ENCODE measurements around the gene HLF. TPM values are rescaled to one million over a fixed set of nuclear protein-coding genes. Genes with fewer than 3 reads are reported as not detected.

Gene HLF
- total and polyA plus RNA-seq, 2 experiments from 2014 or later, result 0.28 TPM; not detected in 1

DNA sequence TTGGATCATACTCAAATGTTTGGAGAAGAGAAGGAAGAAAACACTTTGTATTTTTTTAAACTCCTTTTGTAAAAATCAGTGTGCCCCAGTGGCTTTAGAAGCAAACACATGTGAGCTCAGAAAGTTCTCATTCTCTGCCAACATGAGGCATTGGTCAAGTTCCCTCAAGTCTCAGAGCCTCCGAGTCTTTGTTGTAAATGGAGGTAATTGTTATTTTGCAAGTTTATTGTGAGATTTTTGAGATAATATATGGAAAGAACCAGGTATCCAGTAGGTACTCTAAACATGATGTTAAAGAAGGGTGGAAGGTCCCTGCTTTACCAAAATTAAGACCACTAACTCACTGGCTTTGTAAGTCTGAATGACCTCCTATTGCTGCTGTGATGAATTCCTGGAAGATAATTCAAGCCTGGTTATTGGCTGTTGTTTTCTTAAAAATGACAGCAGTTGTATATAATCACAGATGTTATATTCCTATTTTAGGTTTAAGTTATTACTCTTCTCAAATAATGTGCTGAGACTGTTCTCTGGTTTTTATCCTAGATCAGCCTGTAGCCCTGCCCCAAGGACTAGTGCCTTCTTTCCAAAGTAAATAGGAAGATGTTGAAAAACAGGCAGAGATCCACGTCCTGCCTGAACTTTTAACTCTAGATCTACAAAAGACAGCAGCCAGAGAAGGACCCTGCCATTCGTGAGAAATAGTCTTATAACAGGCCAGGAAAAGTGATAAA lies 2.4 kb downstream of the HLF start:
- H3K36me3 ChIP-seq (ENCODE audit: insufficient read depth), result no peaks in the 10 kb centered on the region
- Mint-ChIP-seq H3K27me3 (ENCODE audit: insufficient read depth, low read depth, poor library complexity) (peaks cover 43% of the 10 kb centered on the region), H3K27ac (no peak overlapping the region), H3K4me1 (peaks cover 12% of the 10 kb centered on the region; the same call in 2 of the 3 replicates), H3K4me3 (no peak overlapping the region), H3K36me3 (ENCODE audit: low read depth) (no peaks in the 10 kb centered on the region), H3K9me3 (no peaks in the 10 kb centered on the region)
- H3K9me2 ChIP-seq (ENCODE audit: insufficient read depth), result no peaks in the 10 kb centered on the region
- H4K20me1 ChIP-seq (replicated peaks; ENCODE audit: insufficient read depth), result no peaks in the 10 kb centered on the region
- H3K4me1 ChIP-seq (ENCODE audit: insufficient read depth), result peaks cover 12% of the 10 kb centered on the region; the same call in 1 of the 2 replicates
- no peak overlapping the region for H3K4me2 ChIP-seq
- DNase-seq (ENCODE audit: low spot score) (no peak), ATAC-seq (no peak)
- TF ChIP-seq EZH2phosphoT487 (IDR thresholded peaks at IDR 0.05; ENCODE audit: unreplicated experiment) (no peak), REST (IDR thresholded peaks at IDR 0.05; ENCODE audit: unreplicated experiment) (no peak), JUNB (IDR thresholded peaks at IDR 0.05; ENCODE audit: unreplicated experiment) (no peak), STAT1 (IDR thresholded peaks at IDR 0.05; ENCODE audit: unreplicated experiment) (no peak), EZH2 (IDR thresholded peaks at IDR 0.05; ENCODE audit: low read depth, unreplicated experiment) (no peak), ZNF331 (CRISPR knock-in tag; IDR thresholded peaks at IDR 0.05; ENCODE audit: low read depth) (no peak), POLR2AphosphoS5 (IDR thresholded peaks at IDR 0.05; ENCODE audit: low read depth) (no peak), CTCF (conservative IDR thresholded peaks at IDR 0.05; ENCODE audit: low read depth in 2 of 2) (no peak), ZNF114 (CRISPR knock-in tag; IDR thresholded peaks at IDR 0.05) (no peak), CREB1 (CRISPR knock-in tag; IDR thresholded peaks at IDR 0.05; ENCODE audit: low read depth) (no peak), NANOG (IDR thresholded peaks at IDR 0.05; ENCODE audit: borderline replicate concordance) (no peak)
- TF ChIP-seq, protein P1, sequence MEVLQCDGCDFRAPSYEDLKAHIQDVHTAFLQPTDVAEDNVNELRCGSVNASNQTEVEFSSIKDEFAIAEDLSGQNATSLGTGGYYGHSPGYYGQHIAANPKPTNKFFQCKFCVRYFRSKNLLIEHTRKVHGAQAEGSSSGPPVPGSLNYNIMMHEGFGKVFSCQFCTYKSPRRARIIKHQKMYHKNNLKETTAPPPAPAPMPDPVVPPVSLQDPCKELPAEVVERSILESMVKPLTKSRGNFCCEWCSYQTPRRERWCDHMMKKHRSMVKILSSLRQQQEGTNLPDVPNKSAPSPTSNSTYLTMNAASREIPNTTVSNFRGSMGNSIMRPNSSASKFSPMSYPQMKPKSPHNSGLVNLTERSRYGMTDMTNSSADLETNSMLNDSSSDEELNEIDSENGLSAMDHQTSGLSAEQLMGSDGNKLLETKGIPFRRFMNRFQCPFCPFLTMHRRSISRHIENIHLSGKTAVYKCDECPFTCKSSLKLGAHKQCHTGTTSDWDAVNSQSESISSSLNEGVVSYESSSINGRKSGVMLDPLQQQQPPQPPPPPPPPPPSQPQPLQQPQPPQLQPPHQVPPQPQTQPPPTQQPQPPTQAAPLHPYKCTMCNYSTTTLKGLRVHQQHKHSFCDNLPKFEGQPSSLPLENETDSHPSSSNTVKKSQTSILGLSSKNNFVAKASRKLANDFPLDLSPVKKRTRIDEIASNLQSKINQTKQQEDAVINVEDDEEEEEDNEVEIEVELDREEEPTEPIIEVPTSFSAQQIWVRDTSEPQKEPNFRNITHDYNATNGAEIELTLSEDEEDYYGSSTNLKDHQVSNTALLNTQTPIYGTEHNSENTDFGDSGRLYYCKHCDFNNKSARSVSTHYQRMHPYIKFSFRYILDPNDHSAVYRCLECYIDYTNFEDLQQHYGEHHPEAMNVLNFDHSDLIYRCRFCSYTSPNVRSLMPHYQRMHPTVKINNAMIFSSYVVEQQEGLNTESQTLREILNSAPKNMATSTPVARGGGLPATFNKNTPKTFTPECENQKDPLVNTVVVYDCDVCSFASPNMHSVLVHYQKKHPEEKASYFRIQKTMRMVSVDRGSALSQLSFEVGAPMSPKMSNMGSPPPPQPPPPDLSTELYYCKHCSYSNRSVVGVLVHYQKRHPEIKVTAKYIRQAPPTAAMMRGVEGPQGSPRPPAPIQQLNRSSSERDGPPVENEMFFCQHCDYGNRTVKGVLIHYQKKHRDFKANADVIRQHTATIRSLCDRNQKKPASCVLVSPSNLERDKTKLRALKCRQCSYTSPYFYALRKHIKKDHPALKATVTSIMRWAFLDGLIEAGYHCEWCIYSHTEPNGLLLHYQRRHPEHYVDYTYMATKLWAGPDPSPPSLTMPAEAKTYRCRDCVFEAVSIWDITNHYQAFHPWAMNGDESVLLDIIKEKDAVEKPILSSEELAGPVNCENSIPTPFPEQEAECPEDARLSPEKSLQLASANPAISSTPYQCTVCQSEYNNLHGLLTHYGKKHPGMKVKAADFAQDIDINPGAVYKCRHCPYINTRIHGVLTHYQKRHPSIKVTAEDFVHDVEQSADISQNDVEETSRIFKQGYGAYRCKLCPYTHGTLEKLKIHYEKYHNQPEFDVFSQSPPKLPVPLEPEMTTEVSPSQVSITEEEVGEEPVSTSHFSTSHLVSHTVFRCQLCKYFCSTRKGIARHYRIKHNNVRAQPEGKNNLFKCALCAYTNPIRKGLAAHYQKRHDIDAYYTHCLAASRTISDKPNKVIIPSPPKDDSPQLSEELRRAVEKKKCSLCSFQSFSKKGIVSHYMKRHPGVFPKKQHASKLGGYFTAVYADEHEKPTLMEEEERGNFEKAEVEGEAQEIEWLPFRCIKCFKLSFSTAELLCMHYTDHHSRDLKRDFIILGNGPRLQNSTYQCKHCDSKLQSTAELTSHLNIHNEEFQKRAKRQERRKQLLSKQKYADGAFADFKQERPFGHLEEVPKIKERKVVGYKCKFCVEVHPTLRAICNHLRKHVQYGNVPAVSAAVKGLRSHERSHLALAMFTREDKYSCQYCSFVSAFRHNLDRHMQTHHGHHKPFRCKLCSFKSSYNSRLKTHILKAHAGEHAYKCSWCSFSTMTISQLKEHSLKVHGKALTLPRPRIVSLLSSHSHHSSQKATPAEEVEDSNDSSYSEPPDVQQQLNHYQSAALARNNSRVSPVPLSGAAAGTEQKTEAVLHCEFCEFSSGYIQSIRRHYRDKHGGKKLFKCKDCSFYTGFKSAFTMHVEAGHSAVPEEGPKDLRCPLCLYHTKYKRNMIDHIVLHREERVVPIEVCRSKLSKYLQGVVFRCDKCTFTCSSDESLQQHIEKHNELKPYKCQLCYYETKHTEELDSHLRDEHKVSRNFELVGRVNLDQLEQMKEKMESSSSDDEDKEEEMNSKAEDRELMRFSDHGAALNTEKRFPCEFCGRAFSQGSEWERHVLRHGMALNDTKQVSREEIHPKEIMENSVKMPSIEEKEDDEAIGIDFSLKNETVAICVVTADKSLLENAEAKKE (CRISPR knock-in tag; IDR thresholded peaks at IDR 0.05), result no peak
- TF ChIP-seq, protein P2, sequence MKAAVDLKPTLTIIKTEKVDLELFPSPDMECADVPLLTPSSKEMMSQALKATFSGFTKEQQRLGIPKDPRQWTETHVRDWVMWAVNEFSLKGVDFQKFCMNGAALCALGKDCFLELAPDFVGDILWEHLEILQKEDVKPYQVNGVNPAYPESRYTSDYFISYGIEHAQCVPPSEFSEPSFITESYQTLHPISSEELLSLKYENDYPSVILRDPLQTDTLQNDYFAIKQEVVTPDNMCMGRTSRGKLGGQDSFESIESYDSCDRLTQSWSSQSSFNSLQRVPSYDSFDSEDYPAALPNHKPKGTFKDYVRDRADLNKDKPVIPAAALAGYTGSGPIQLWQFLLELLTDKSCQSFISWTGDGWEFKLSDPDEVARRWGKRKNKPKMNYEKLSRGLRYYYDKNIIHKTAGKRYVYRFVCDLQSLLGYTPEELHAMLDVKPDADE (IDR thresholded peaks at IDR 0.05), result no peak
- H2AFZ ChIP-seq, result no peak overlapping the region
- no peak overlapping the region for H3K27ac ChIP-seq (ENCODE audit: low read depth)
- no peak overlapping the region for H3K4me3 ChIP-seq
- 0 out of 2 replicates have a peak, but pooled peaks cover 4% of the 10 kb centered on the region for H3F3A ChIP-seq (replicated peaks; ENCODE audit: low read depth)
- H3K27me3 ChIP-seq (ENCODE audit: insufficient read depth), result peaks cover 58% of the 10 kb centered on the region
- H3K79me2 ChIP-seq (replicated peaks; ENCODE audit: insufficient read depth), result no peaks in the 10 kb centered on the region

Data from GM23338 (cell line).